Prostate gland (tissue), 2 donors: ENCODE data around the gene SPP2. TPM values are rescaled to one million over a fixed set of nuclear protein-coding genes. Genes with fewer than 3 reads are reported as not detected.

Experiments used
- DNase-seq: peaks from one replicate; pipeline ENCODE4 v3.0.0-alpha.2; 2019; ENCODE audit warnings: low spot score
- H3K27ac ChIP-seq, 2 donors: fragments of 200-600 bp; sonication (generic); 2 replicates each; pipeline ENCODE4 v1.5.1; 2017 to 2019
- H3K27me3 ChIP-seq: fragments of 200-600 bp; sonication (generic); replicated peaks from 2 replicates; pipeline ENCODE4 v1.5.1; 2019; ENCODE audit not compliant: insufficient read depth
- H3K36me3 ChIP-seq, 2 donors: fragments of 200-600 bp; sonication (generic); 1 replicate in 1 of 2; 2 replicates in 1 of 2; pipeline versions ENCODE4 v1.5.1 to v1.8.1; 2017 to 2019
- H3K4me1 ChIP-seq: fragments of 200-600 bp; sonication (generic); replicated peaks from 2 replicates; pipeline ENCODE4 v1.5.1; 2019
- H3K4me3 ChIP-seq, 2 donors: fragments of 200-600 bp; sonication (generic); 2 replicates each; pipeline ENCODE4 v1.5.1; 2017 to 2019
- H3K9me3 ChIP-seq: fragments of 200-600 bp; sonication (generic); 2 replicates; pipeline ENCODE4 v1.5.1; 2017
- CTCF ChIP-seq, 4 experiments: fragments of 200-600 bp in 2 of 4; fragments of 450-650 bp in 2 of 4; sonication (generic) in 2 of 4; IDR thresholded peaks; 1 replicate in 3 of 4; 2 replicates in 1 of 4; pipeline ENCODE4 v1.5.1; 2016 to 2019; ENCODE audit warnings: antibody characterized with exemption in 4 of 4, mild to moderate bottlenecking in 2 of 4, moderate library complexity in 2 of 4
- POLR2A ChIP-seq: fragments of 450-650 bp; IDR thresholded peaks from one replicate; pipeline ENCODE4 v1.6.1; 2016; ENCODE audit warnings: antibody characterized with exemption, mild to moderate bottlenecking
- POLR2AphosphoS5 ChIP-seq: sonication (generic); formaldehyde crosslinking; IDR thresholded peaks from one replicate; pipeline ENCODE4 v1.6.1; 2017; ENCODE audit warnings: antibody characterized with exemption
- WGBS: methylation state at CpG from one replicate; pipeline ENCODE4 v1.1.5; 2018; 5-methylcytosine and 5-hydroxymethylcytosine counted together
- intact Hi-C: fragments of 100-400 bp; cut with DNase I; formaldehyde crosslinking; loops from one replicate; pipeline ENCODE4 v1.14.2; 2022
- total RNA-seq, 2 donors: library from RNA; depleted of rRNA; stranded (reverse); fragments of >200 nt; gene quantifications; one replicate each; pipeline ENCODE4 v1.1.0, GENCODE V29; 2016

The SPP2 gene
- total RNA-seq, 2 donors from 2014 or later: not detected

- H3K4me3 ChIP-seq: no peak overlapping the region
- TF ChIP-seq POLR2A (no peak), POLR2AphosphoS5 (peak; percentile 60)
- H3K9me3 ChIP-seq: no peaks in the 10 kb centered on the region
- DNase-seq: no peak
- WGBS: 39% methylated on average over 2 of the region's 2 CpGs
- H3K4me1 ChIP-seq: peaks cover 11% of the 10 kb centered on the region
- intact Hi-C loops: no loop called here
- H3K27me3 ChIP-seq: no peaks in the 10 kb centered on the region
- H3K36me3 ChIP-seq: no peaks in the 10 kb centered on the region
- peak overlapping the region in 1 of 2 donors; percentile 28 for H3K27ac ChIP-seq
Observed at GRCh38 chr2:234020332-234020731, 30.2 kb upstream of the SPP2 start.

GRCh38 chr2:234022424-234022823 is 28.1 kb upstream of the SPP2 start:
- Histone ChIP-seq H3K4me1 (peaks cover 11% of the 10 kb centered on the region), H3K4me3 (no peak overlapping the region), H3K9me3 (no peaks in the 10 kb centered on the region), H3K27me3 (no peaks in the 10 kb centered on the region), H3K36me3 (no peaks in the 10 kb centered on the region), H3K27ac (no peak overlapping the region)
- intact Hi-C loops: no loop called here
- 100% methylated on average over 1 of the region's 1 CpG for WGBS
- DNase-seq: no peak
- TF ChIP-seq POLR2A (no peak), CTCF (IDR thresholded peaks at IDR 0.05) (no peak), POLR2AphosphoS5 (no peak)

GRCh38 chr2:234024304-234024703 is 26.2 kb upstream of the SPP2 start:
- H3K27ac ChIP-seq: no peak overlapping the region
- TF ChIP-seq POLR2A: no peak
- no peak for TF ChIP-seq POLR2AphosphoS5
- no peak for TF ChIP-seq CTCF (IDR thresholded peaks at IDR 0.05)
- intact Hi-C loops: no loop called here
- H3K4me3 ChIP-seq: no peak overlapping the region
- 93% methylated on average over 29 of the region's 29 CpGs for WGBS
- no peaks in the 10 kb centered on the region for H3K27me3 ChIP-seq
- H3K4me1 ChIP-seq: peaks cover 11% of the 10 kb centered on the region
- H3K9me3 ChIP-seq: no peaks in the 10 kb centered on the region
- H3K36me3 ChIP-seq: no peaks in the 10 kb centered on the region
- no peak for DNase-seq

GRCh38 chr2:234025466-234025865 is 25.0 kb upstream of the SPP2 start:
- Histone ChIP-seq H3K4me3 (peak overlapping the region; percentile 9 to 11), H3K4me1 (peaks cover 5% of the 10 kb centered on the region), H3K27me3 (no peaks in the 10 kb centered on the region), H3K9me3 (no peaks in the 10 kb centered on the region), H3K27ac (peak overlapping the region in 1 of 2 donors; percentile 2), H3K36me3 (no peaks in the 10 kb centered on the region)
- TF ChIP-seq POLR2AphosphoS5 (no peak), POLR2A (no peak), CTCF (IDR thresholded peaks at IDR 0.05) (no peak)
- intact Hi-C loops: no loop called here
- DNase-seq: no peak
- 10% methylated on average over 10 of the region's 10 CpGs for WGBS

- no peak for DNase-seq
- Histone ChIP-seq H3K4me1 (no peaks in the 10 kb centered on the region), H3K4me3 (peak overlapping the region in 1 of 2 donors; percentile 9), H3K27ac (peak overlapping the region in 1 of 2 donors; percentile 2), H3K9me3 (no peaks in the 10 kb centered on the region), H3K36me3 (no peaks in the 10 kb centered on the region), H3K27me3 (no peaks in the 10 kb centered on the region)
- WGBS: 17% methylated on average over 5 of the region's 5 CpGs
- intact Hi-C loops: no loop called here
- TF ChIP-seq POLR2A: no peak
- no peak for TF ChIP-seq CTCF (IDR thresholded peaks at IDR 0.05)
- TF ChIP-seq POLR2AphosphoS5: no peak
Observed at GRCh38 chr2:234025891-234026401, 24.6 kb upstream of the SPP2 start.
